ENCODE results near the gene CDH22.

- TF ChIP-seq CTCF (IDR thresholded peaks at IDR 0.05) (no peak), POLR2A (IDR thresholded peaks at IDR 0.05) (no peak)
Observed at GRCh38 chr20:46176739-46177378, 131.4 kb downstream of the CDH22 start.

Measured in right lobe of liver (tissue), 4 donors.